ENCODE data around the gene SSX2IP. TPM values are rescaled to one million over a fixed set of nuclear protein-coding genes. Genes with fewer than 3 reads are reported as not detected.
"Not testable (repeated sequence)": the region's sequence is repeated elsewhere in the genome, so short reads cannot be mapped to it uniquely, and the experiment has no call there.

SSX2IP gene
- polyA plus RNA-seq, 3 donors = 0.85 to 2.8 (median 2.2) TPM

DNA sequence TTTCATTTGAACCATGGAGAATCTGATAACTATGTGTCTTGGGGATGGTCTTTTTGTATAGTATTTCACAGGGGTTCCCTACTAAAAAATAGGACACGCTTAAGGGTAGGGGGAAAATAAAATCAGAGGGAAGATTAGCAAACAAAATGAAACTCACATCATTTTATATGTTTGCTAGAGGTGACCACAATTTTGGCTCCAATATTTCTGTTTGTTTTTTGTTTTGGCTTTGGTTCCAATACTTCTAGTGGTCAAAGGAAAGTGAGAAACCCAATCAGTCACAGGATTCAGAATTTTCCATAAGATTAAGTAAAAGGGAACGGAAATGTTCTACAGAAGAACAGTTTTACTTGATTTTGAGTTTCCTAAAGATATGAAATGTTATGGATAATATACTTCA, 42.3 kb upstream of the SSX2IP start:
- Histone ChIP-seq H3K27ac (ENCODE audit: low read depth in 1 of 2, low read length in 2 of 2) (no peak overlapping the region), H3K4me1 (ENCODE audit: control insufficient read depth in 1 of 2, insufficient read depth in 2 of 2, low read length in 2 of 2) (no peaks in the 10 kb centered on the region), H2AFZ (ENCODE audit: insufficient read depth, low read depth, low read length, poor library complexity, severe bottlenecking) (no peak overlapping the region), H3K79me2 (ENCODE audit: insufficient read depth, low read length) (no peaks in the 10 kb centered on the region), H3K27me3 (ENCODE audit: control insufficient read depth in 2 of 2, insufficient read depth in 2 of 2, low read length in 2 of 2) (no peaks in the 10 kb centered on the region), H3K4me3 (replicated peaks in 1 of 3; ENCODE audit: low read depth in 2 of 3, low read length in 3 of 3) (no peak overlapping the region), H3K36me3 (replicated peaks in 1 of 2; ENCODE audit: control insufficient read depth in 1 of 2, insufficient read depth in 2 of 2, low read length in 2 of 2) (no peaks in the 10 kb centered on the region), H3K9ac (ENCODE audit: insufficient read depth, low read length, poor library complexity, severe bottlenecking) (no peak overlapping the region), H4K20me1 (ENCODE audit: insufficient read depth, low read length) (no peaks in the 10 kb centered on the region), H3K9me3 (replicated peaks in 1 of 2; ENCODE audit: control insufficient read depth in 1 of 2, insufficient read depth in 1 of 2, low read length in 2 of 2) (no peaks in the 10 kb centered on the region), H3K4me2 (replicated peaks; ENCODE audit: extremely low read depth, low read length, poor library complexity, severe bottlenecking) (no peak overlapping the region)
- no peaks in the 10 kb centered on the region for H3K4me1 Mint-ChIP-seq
- no peaks in the 10 kb centered on the region for H3K36me3 Mint-ChIP-seq
- no peak overlapping the region for H3K27ac Mint-ChIP-seq
- TF ChIP-seq, protein P1, sequence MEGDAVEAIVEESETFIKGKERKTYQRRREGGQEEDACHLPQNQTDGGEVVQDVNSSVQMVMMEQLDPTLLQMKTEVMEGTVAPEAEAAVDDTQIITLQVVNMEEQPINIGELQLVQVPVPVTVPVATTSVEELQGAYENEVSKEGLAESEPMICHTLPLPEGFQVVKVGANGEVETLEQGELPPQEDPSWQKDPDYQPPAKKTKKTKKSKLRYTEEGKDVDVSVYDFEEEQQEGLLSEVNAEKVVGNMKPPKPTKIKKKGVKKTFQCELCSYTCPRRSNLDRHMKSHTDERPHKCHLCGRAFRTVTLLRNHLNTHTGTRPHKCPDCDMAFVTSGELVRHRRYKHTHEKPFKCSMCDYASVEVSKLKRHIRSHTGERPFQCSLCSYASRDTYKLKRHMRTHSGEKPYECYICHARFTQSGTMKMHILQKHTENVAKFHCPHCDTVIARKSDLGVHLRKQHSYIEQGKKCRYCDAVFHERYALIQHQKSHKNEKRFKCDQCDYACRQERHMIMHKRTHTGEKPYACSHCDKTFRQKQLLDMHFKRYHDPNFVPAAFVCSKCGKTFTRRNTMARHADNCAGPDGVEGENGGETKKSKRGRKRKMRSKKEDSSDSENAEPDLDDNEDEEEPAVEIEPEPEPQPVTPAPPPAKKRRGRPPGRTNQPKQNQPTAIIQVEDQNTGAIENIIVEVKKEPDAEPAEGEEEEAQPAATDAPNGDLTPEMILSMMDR (IDR thresholded peaks at IDR 0.05) = no peak
- WGBS (ENCODE audit: insufficient coverage) = no CpG with 5 or more reads among the region's 2 CpGs
- H3K4me3 Mint-ChIP-seq = no peak overlapping the region
- intact Hi-C loops (cut with micrococcal nuclease) = no loop called here
- no peak for DNase-seq
- peaks cover 0 to 3% (median 0%) of the 10 kb centered on the region in 3 donors for H3K27me3 Mint-ChIP-seq (ENCODE audit: low read depth in 3 of 3)
- peaks cover 0 to 6% (median 5%) of the 10 kb centered on the region in 7 donors for H3K9me3 Mint-ChIP-seq

DNA sequence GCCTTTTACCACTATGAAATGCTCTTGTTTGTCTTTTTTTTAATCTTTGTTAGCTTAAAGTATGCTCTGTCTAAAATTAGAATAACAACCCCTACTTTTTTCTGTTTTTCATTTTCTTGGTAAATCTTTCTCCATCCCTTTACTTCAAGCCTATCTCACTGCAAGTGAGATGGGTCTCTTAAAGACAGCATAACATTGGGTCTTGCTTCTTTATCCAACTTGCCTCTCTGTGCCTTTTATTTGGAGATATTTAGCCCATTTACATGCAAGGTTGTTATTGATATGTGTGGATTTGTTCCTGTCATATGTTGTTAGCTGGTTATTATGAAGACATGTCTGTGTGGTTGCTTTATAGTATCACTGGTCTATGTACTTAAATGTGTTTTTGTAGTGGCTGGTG, 41.3 kb upstream of the SSX2IP start:
- TF ChIP-seq, protein P1 (IDR thresholded peaks at IDR 0.05) = no peak
- Mint-ChIP-seq H3K27ac (no peak overlapping the region), H3K9me3 (peaks cover 0 to 6% (median 5%) of the 10 kb centered on the region in 7 donors), H3K36me3 (no peaks in the 10 kb centered on the region), H3K4me1 (no peaks in the 10 kb centered on the region), H3K4me3 (no peak overlapping the region), H3K27me3 (ENCODE audit: low read depth in 3 of 3) (peaks cover 0 to 3% (median 0%) of the 10 kb centered on the region in 3 donors)
- Histone ChIP-seq H2AFZ (ENCODE audit: insufficient read depth, low read depth, low read length, poor library complexity, severe bottlenecking) (no peak overlapping the region), H3K79me2 (ENCODE audit: insufficient read depth, low read length) (no peaks in the 10 kb centered on the region), H3K9me3 (replicated peaks in 1 of 2; ENCODE audit: control insufficient read depth in 1 of 2, insufficient read depth in 1 of 2, low read length in 2 of 2) (no peaks in the 10 kb centered on the region), H3K36me3 (replicated peaks in 1 of 2; ENCODE audit: control insufficient read depth in 1 of 2, insufficient read depth in 2 of 2, low read length in 2 of 2) (no peaks in the 10 kb centered on the region), H4K20me1 (ENCODE audit: insufficient read depth, low read length) (no peaks in the 10 kb centered on the region), H3K27ac (ENCODE audit: low read depth in 1 of 2, low read length in 2 of 2) (no peak overlapping the region), H3K9ac (ENCODE audit: insufficient read depth, low read length, poor library complexity, severe bottlenecking) (no peak overlapping the region), H3K4me2 (replicated peaks; ENCODE audit: extremely low read depth, low read length, poor library complexity, severe bottlenecking) (no peak overlapping the region), H3K27me3 (ENCODE audit: control insufficient read depth in 2 of 2, insufficient read depth in 2 of 2, low read length in 2 of 2) (no peaks in the 10 kb centered on the region), H3K4me1 (ENCODE audit: control insufficient read depth in 1 of 2, insufficient read depth in 2 of 2, low read length in 2 of 2) (no peaks in the 10 kb centered on the region), H3K4me3 (replicated peaks in 1 of 3; ENCODE audit: low read depth in 2 of 3, low read length in 3 of 3) (no peak overlapping the region)
- DNase-seq = no peak
- intact Hi-C loops (cut with micrococcal nuclease) = no loop called here

DNA sequence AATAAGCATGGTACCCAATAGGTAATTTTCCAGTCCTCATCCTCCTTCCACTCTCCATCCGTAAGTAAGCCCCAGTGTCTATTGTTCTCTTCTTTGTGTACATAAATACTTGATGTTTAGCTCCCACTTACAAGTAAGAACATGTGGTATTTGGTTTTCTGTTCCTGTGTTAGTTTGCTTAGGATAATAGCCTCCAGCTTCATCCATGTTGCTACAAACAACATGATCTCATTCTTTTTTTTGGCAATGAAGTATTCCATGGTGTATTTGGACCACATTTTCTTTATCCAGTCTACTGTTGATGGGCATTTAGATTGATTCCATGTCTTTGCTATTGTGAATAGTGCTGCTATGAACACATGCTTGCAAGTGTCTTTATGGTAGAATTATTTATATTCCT, 37.5 kb upstream of the SSX2IP start:
- H3K36me3 ChIP-seq (replicated peaks in 1 of 2; ENCODE audit: control insufficient read depth in 1 of 2, insufficient read depth in 2 of 2, low read length in 2 of 2); intact Hi-C loops (cut with micrococcal nuclease); H3K4me3 ChIP-seq (replicated peaks in 1 of 3; ENCODE audit: low read depth in 2 of 3, low read length in 3 of 3); H3K4me1 Mint-ChIP-seq; H3K4me3 Mint-ChIP-seq; H3K27ac Mint-ChIP-seq; H3K27me3 Mint-ChIP-seq (ENCODE audit: low read depth in 3 of 3); H3K4me2 ChIP-seq (replicated peaks; ENCODE audit: extremely low read depth, low read length, poor library complexity, severe bottlenecking); H3K36me3 Mint-ChIP-seq; H3K4me1 ChIP-seq (ENCODE audit: control insufficient read depth in 1 of 2, insufficient read depth in 2 of 2, low read length in 2 of 2); H3K9me3 ChIP-seq (replicated peaks in 1 of 2; ENCODE audit: control insufficient read depth in 1 of 2, insufficient read depth in 1 of 2, low read length in 2 of 2); H4K20me1 ChIP-seq (ENCODE audit: insufficient read depth, low read length); H3K9ac ChIP-seq (ENCODE audit: insufficient read depth, low read length, poor library complexity, severe bottlenecking); H3K27ac ChIP-seq (ENCODE audit: low read depth in 1 of 2, low read length in 2 of 2); DNase-seq; H3K27me3 ChIP-seq (ENCODE audit: control insufficient read depth in 2 of 2, insufficient read depth in 2 of 2, low read length in 2 of 2); H3K9me3 Mint-ChIP-seq; H2AFZ ChIP-seq (ENCODE audit: insufficient read depth, low read depth, low read length, poor library complexity, severe bottlenecking); H3K79me2 ChIP-seq (ENCODE audit: insufficient read depth, low read length): not testable (repeated sequence)
- no CpG with 5 or more reads among the region's 1 CpG for WGBS (ENCODE audit: insufficient coverage)

Data from CD14-positive monocyte (primary cell).